Testis (tissue), 3 donors: ENCODE results near the gene MYO18B. TPM values are rescaled to one million over a fixed set of nuclear protein-coding genes. Genes with fewer than 3 reads are reported as not detected.

Source experiments
- DNase-seq: peaks from one replicate; pipeline ENCODE4 v3.0.0-alpha.2; 2019
- H3K27ac ChIP-seq, 2 donors: fragments of 200-600 bp; sonication (generic); one replicate each; pipeline ENCODE4 v1.5.1; 2019
- H3K27me3 ChIP-seq: fragments of 200-600 bp; sonication (generic); one replicate; pipeline ENCODE4 v1.5.1; 2019
- H3K36me3 ChIP-seq: fragments of 200-600 bp; sonication (generic); one replicate; pipeline ENCODE4 v1.5.1; 2017; ENCODE audit warnings: low read depth; ENCODE audit errors: missing control alignments
- H3K4me1 ChIP-seq: fragments of 200-600 bp; sonication (generic); one replicate; pipeline ENCODE4 v1.5.1; 2019
- H3K4me3 ChIP-seq, 2 donors: fragments of 200-600 bp; sonication (generic); one replicate each; pipeline ENCODE4 v1.5.1; 2017 to 2019
- H3K9me3 ChIP-seq: fragments of 200-600 bp; sonication (generic); one replicate; pipeline ENCODE4 v1.5.1; 2017
- CTCF ChIP-seq, 3 experiments: fragments of 450-650 bp in 2 of 3; fragments of 200-600 bp in 1 of 3; sonication (generic) in 1 of 3; IDR thresholded peaks; one replicate each; pipeline ENCODE4 v1.5.1; 2016 to 2019; ENCODE audit warnings: antibody characterized with exemption in 3 of 3, mild to moderate bottlenecking in 2 of 3, moderate library complexity in 1 of 3
- POLR2A ChIP-seq: fragments of 450-650 bp; IDR thresholded peaks from one replicate; pipeline ENCODE4 v1.6.1; 2017; ENCODE audit warnings: antibody characterized with exemption, mild to moderate bottlenecking, moderate library complexity
- WGBS, 2 donors: methylation state at CpG; one replicate each; pipeline ENCODE4 v1.1.5; 2018; 5-methylcytosine and 5-hydroxymethylcytosine counted together
- intact Hi-C: fragments of 100-400 bp; cut with DNase I; formaldehyde crosslinking; loops from one replicate; pipeline ENCODE4 v1.15.1; 2023; ENCODE audit warnings: low total_unique reads
- polyA plus RNA-seq: library from polyadenylated mRNA; stranded (reverse); fragments of 350-450 nt; fragmentation: Illumina TruSeq; extraction: RNeasy Lipid Tissue Mini Kit (QIAGEN cat#74804); gene quantifications from one replicate; pipeline ENCODE4 v1.2.3, GENCODE V29; 2014; ENCODE audit warnings: low read depth, low replicate concordance; ENCODE audit not compliant: insufficient read depth
- total RNA-seq, 2 donors: library from RNA; depleted of rRNA; stranded (reverse); fragments of >200 nt; gene quantifications; one replicate each; pipeline ENCODE4 v1.2.3, GENCODE V29; 2016

Gene MYO18B
- total and polyA plus RNA-seq, 3 donors from 2014 or later = 23.6 to 40.3 (median 28.6) TPM

DNA sequence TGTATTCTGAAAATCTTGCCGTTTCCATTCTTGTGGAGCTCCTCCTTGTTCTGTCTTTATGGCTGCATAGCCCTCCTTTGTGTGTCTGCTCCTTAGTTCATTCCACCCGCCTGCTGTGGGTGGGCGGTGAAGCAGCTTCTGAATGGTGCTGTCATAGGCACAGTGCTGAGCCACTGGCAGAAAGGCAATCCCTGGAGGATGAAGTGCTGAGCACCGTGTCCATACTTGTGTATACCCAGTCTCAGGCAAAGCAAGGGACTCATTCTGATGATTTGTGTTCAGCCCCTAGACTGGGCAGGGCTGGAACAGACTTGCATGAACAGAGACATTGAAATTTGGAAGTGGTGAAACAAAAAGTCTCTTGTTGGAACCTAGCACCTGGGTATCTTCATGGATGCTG is 134.9 kb downstream of the MYO18B start:
- H3K9me3 ChIP-seq = no peaks in the 10 kb centered on the region
- no peak overlapping the region for H3K27ac ChIP-seq
- H3K27me3 ChIP-seq = no peaks in the 10 kb centered on the region
- DNase-seq = no peak
- 67 to 71% methylated on average over 4 of the region's 4 CpGs for WGBS, 2 donors
- H3K4me1 ChIP-seq = no peaks in the 10 kb centered on the region
- intact Hi-C loops = no loop called here
- H3K4me3 ChIP-seq = no peak overlapping the region
- TF ChIP-seq CTCF (IDR thresholded peaks at IDR 0.05) (no peak), POLR2A (no peak)
- no peaks in the 10 kb centered on the region for H3K36me3 ChIP-seq

DNA sequence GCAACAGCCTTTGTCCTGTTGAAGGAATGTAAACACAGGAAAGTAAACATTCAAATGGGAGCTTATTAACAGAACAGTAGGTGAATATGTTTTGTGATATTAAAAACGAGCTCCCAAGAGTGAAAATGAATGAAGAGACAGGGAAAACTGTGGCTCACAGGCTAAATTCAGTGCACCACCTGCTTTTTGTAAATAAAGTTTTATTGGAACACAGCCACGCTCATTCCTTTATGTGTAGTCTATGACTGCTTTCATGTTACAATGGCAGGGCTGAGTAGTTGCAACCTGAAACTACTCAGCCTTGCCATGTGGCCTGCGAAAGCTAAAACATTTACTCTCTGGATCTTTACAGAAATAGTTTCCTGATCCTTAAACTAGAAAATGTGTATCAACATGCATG is 136.9 kb downstream of the MYO18B start:
- no peak for DNase-seq
- intact Hi-C loops = no loop called here
- TF ChIP-seq POLR2A = no peak
- no peak for TF ChIP-seq CTCF (IDR thresholded peaks at IDR 0.05)

DNA sequence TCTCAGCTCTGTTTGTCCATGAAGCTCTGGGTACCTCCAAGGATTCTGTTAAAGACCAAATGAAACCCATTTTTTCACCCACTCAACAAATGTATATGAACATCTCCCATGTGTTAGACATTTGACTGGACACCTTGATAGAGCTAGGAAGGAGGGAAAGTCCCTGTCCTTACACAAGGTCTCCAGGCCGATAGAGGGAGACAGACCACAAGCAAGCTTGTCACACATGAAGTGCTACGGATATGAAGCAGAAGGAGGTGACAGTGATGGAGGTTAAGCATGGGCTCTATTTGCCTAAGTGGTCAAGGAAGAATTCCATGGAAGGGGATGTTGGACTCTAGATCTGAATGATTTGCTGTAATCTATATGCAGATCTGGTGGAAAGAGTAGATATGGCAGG is 138.5 kb downstream of the MYO18B start:
- H3K27ac ChIP-seq = no peak overlapping the region
- intact Hi-C loops = no loop called here
- 67 to 78% methylated on average over 2 of the region's 2 CpGs for WGBS, 2 donors

More for the DNA sequence above, 136.9 kb downstream of the MYO18B start:
- H3K27me3 ChIP-seq = no peaks in the 10 kb centered on the region
- H3K4me1 ChIP-seq = no peaks in the 10 kb centered on the region
- H3K4me3 ChIP-seq = no peak overlapping the region
- no peaks in the 10 kb centered on the region for H3K9me3 ChIP-seq
- no peak overlapping the region for H3K27ac ChIP-seq
- WGBS, 2 donors = 81 to 85% methylated on average over 3 of the region's 3 CpGs
- no peaks in the 10 kb centered on the region for H3K36me3 ChIP-seq

GRCh38 chr22:25881210-25881755 is 139.3 kb downstream of the MYO18B start:
- no peak overlapping the region for H3K27ac ChIP-seq
- intact Hi-C loops = no loop called here
- H3K27me3 ChIP-seq = no peaks in the 10 kb centered on the region
- H3K36me3 ChIP-seq = no peaks in the 10 kb centered on the region
- DNase-seq = no peak
- WGBS, 2 donors = 64% methylated on average over 8 of the region's 8 CpGs
- TF ChIP-seq POLR2A (no peak), CTCF (IDR thresholded peaks at IDR 0.05) (no peak)
- no peaks in the 10 kb centered on the region for H3K9me3 ChIP-seq
- H3K4me3 ChIP-seq = no peak overlapping the region
- no peaks in the 10 kb centered on the region for H3K4me1 ChIP-seq

More for the DNA sequence above, 138.5 kb downstream of the MYO18B start:
- H3K9me3 ChIP-seq = no peaks in the 10 kb centered on the region
- H3K27me3 ChIP-seq = no peaks in the 10 kb centered on the region
- H3K4me1 ChIP-seq = no peaks in the 10 kb centered on the region
- no peaks in the 10 kb centered on the region for H3K36me3 ChIP-seq
- no peak for TF ChIP-seq CTCF (IDR thresholded peaks at IDR 0.05)
- TF ChIP-seq POLR2A = no peak
- no peak overlapping the region for H3K4me3 ChIP-seq
- no peak for DNase-seq

GRCh38 chr22:25882360-25882759 is 140.4 kb downstream of the MYO18B start:
- Histone ChIP-seq H3K36me3 (no peaks in the 10 kb centered on the region), H3K27me3 (no peaks in the 10 kb centered on the region), H3K9me3 (no peaks in the 10 kb centered on the region), H3K27ac (no peak overlapping the region), H3K4me1 (no peaks in the 10 kb centered on the region), H3K4me3 (no peak overlapping the region)
- no peak for DNase-seq
- WGBS, 2 donors = 73% methylated on average over 2 of the region's 2 CpGs
- intact Hi-C loops = no loop called here
- TF ChIP-seq CTCF (IDR thresholded peaks at IDR 0.05) (no peak), POLR2A (no peak)
